ENCODE measurements around the gene RABGGTA. TPM values are rescaled to one million over a fixed set of nuclear protein-coding genes. Genes with fewer than 3 reads are reported as not detected.

The RABGGTA gene
- 30.6 TPM for total RNA-seq (2013)
- polyA plus RNA-seq (100 to 1,000 TPM in 1 of 3 donors, 10 to 100 TPM in 2; 34.5 to 125 (median 35.4) TPM), polyA minus RNA-seq (30.8 and 51.5 TPM in 2 replicates), total RNA-seq (6.2 to 25.8 (median 22.3) reads per million in 11 experiments)

- H3K4me3 Mint-ChIP-seq: peak within 1 kb of the TSS; percentile 89 to 94
- H3K9me3 Mint-ChIP-seq: peaks cover 0 to 2% (median 0%) of the 10 kb centered on the region in 7 donors
- peaks cover 35 to 39% of the 10 kb centered on the region in 2 donors for H3K36me3 Mint-ChIP-seq
- peak within 1 kb of the TSS; percentile 98 for H2AFZ ChIP-seq (ENCODE audit: insufficient read depth, low read depth, low read length, poor library complexity, severe bottlenecking)
- peak within 1 kb of the TSS; percentile 85 for H3K4me2 ChIP-seq (replicated peaks; ENCODE audit: extremely low read depth, low read length, poor library complexity, severe bottlenecking)
- no peaks in the 10 kb centered on the region for H4K20me1 ChIP-seq (ENCODE audit: insufficient read depth, low read length)
- H3K27me3 Mint-ChIP-seq (ENCODE audit: low read depth in 3 of 3): peaks cover 0 to 2% (median 0%) of the 10 kb centered on the region in 3 donors
- H3K36me3 ChIP-seq (replicated peaks in 1 of 2; ENCODE audit: control insufficient read depth in 1 of 2, insufficient read depth in 2 of 2, low read length in 2 of 2): peaks cover 37 to 40% of the 10 kb centered on the region in 2 donors
- no peaks in the 10 kb centered on the region for H3K9me3 ChIP-seq (replicated peaks in 1 of 2; ENCODE audit: control insufficient read depth in 1 of 2, insufficient read depth in 1 of 2, low read length in 2 of 2)
- H3K27ac ChIP-seq (ENCODE audit: low read depth in 1 of 2, low read length in 2 of 2): peak within 1 kb of the TSS; percentile 72 to 98
- peak within 1 kb of the TSS; percentile 71 to 97 (median 85) for H3K4me3 ChIP-seq (replicated peaks in 1 of 3; ENCODE audit: low read depth in 2 of 3, low read length in 3 of 3)
- H3K27me3 ChIP-seq (ENCODE audit: control insufficient read depth in 2 of 2, insufficient read depth in 2 of 2, low read length in 2 of 2): no peaks in the 10 kb centered on the region
- peaks cover 55% of the 10 kb centered on the region for H3K4me1 Mint-ChIP-seq
- WGBS (ENCODE audit: insufficient coverage): under 1% methylated on average over 53 of the region's 61 CpGs
- H3K9ac ChIP-seq (ENCODE audit: insufficient read depth, low read length, poor library complexity, severe bottlenecking): peak within 1 kb of the TSS; percentile 99
- DNase-seq: peak; percentile 71 to 79 (median 75)
- TF ChIP-seq CTCF (IDR thresholded peaks at IDR 0.05): peak; percentile 83
- H3K4me1 ChIP-seq (ENCODE audit: control insufficient read depth in 1 of 2, insufficient read depth in 2 of 2, low read length in 2 of 2): peaks cover 54 to 58% of the 10 kb centered on the region in 2 donors
- intact Hi-C loops (cut with micrococcal nuclease): loop anchor here in 1 of 2 donors (2.0 kb wide), 1 partner anchor 28 kb away; the partner anchor contains the start of gene TINF2
- H3K27ac Mint-ChIP-seq: peak within 1 kb of the TSS; percentile 90 to 97 (median 96)
- H3K79me2 ChIP-seq (ENCODE audit: insufficient read depth, low read length): peaks cover 47% of the 10 kb centered on the region
Measured at GRCh38 chr14:24271134-24271833, at the start of gene RABGGTA. Gene RABGGTA, minus strand, starts transcription at chr14:24271597. Its CDS starts 482 bp downstream, at chr14:24271115.

GRCh38 chr14:24317141-24317928 is 45.9 kb upstream of the RABGGTA start:
- H3K4me1 ChIP-seq (ENCODE audit: control insufficient read depth in 1 of 2, insufficient read depth in 2 of 2, low read length in 2 of 2): peaks cover 67 to 72% of the 10 kb centered on the region in 2 donors

More at GRCh38 chr14:24317141-24317928, 45.9 kb upstream of the RABGGTA start:
- Histone ChIP-seq H3K4me3 (replicated peaks in 1 of 3; ENCODE audit: low read depth in 2 of 3, low read length in 3 of 3) (peak overlapping the region in 1 of 3 experiments; percentile 16), H3K9ac (ENCODE audit: insufficient read depth, low read length, poor library complexity, severe bottlenecking) (no peak overlapping the region), H3K4me2 (replicated peaks; ENCODE audit: extremely low read depth, low read length, poor library complexity, severe bottlenecking) (peak overlapping the region; percentile 93), H3K27me3 (ENCODE audit: control insufficient read depth in 2 of 2, insufficient read depth in 2 of 2, low read length in 2 of 2) (no peaks in the 10 kb centered on the region), H3K36me3 (replicated peaks in 1 of 2; ENCODE audit: control insufficient read depth in 1 of 2, insufficient read depth in 2 of 2, low read length in 2 of 2) (no peaks in the 10 kb centered on the region), H2AFZ (ENCODE audit: insufficient read depth, low read depth, low read length, poor library complexity, severe bottlenecking) (no peak overlapping the region), H3K9me3 (replicated peaks in 1 of 2; ENCODE audit: control insufficient read depth in 1 of 2, insufficient read depth in 1 of 2, low read length in 2 of 2) (no peaks in the 10 kb centered on the region), H3K79me2 (ENCODE audit: insufficient read depth, low read length) (peaks cover 28% of the 10 kb centered on the region), H4K20me1 (ENCODE audit: insufficient read depth, low read length) (peaks cover 18% of the 10 kb centered on the region), H3K27ac (ENCODE audit: low read depth in 1 of 2, low read length in 2 of 2) (peak overlapping the region in 1 of 2 donors; percentile 15)
- peak in 2 of 3 donors; percentile 48 to 65 for DNase-seq
- 80% methylated on average over 2 of the region's 3 CpGs for WGBS (ENCODE audit: insufficient coverage)
- peaks cover 26% of the 10 kb centered on the region in 2 donors for H3K36me3 Mint-ChIP-seq
- peaks cover 0 to 4% (median 0%) of the 10 kb centered on the region in 7 donors for H3K9me3 Mint-ChIP-seq
- TF ChIP-seq CTCF (IDR thresholded peaks at IDR 0.05): no peak
- H3K4me3 Mint-ChIP-seq: no peak overlapping the region
- H3K27ac Mint-ChIP-seq: peak overlapping the region in 5 of 7 donors; percentile 8 to 80 (median 58)
- H3K27me3 Mint-ChIP-seq (ENCODE audit: low read depth in 3 of 3): peaks cover 1 to 6% (median 3%) of the 10 kb centered on the region in 3 donors
- intact Hi-C loops (cut with micrococcal nuclease): no loop called here
- H3K4me1 Mint-ChIP-seq: peaks cover 75% of the 10 kb centered on the region
